GM12872 (cell line): ENCODE measurements around the gene UBN1.

Experiments
- TF ChIP-seq, protein P1 (sequence below): IDR thresholded peaks from 3 replicates; pipeline ENCODE4 v1.5.1; 2011; ENCODE audit warnings: low read depth, mild to moderate bottlenecking, low read length, moderate library complexity; ENCODE audit not compliant: insufficient read depth

UBN1 gene, protein sequence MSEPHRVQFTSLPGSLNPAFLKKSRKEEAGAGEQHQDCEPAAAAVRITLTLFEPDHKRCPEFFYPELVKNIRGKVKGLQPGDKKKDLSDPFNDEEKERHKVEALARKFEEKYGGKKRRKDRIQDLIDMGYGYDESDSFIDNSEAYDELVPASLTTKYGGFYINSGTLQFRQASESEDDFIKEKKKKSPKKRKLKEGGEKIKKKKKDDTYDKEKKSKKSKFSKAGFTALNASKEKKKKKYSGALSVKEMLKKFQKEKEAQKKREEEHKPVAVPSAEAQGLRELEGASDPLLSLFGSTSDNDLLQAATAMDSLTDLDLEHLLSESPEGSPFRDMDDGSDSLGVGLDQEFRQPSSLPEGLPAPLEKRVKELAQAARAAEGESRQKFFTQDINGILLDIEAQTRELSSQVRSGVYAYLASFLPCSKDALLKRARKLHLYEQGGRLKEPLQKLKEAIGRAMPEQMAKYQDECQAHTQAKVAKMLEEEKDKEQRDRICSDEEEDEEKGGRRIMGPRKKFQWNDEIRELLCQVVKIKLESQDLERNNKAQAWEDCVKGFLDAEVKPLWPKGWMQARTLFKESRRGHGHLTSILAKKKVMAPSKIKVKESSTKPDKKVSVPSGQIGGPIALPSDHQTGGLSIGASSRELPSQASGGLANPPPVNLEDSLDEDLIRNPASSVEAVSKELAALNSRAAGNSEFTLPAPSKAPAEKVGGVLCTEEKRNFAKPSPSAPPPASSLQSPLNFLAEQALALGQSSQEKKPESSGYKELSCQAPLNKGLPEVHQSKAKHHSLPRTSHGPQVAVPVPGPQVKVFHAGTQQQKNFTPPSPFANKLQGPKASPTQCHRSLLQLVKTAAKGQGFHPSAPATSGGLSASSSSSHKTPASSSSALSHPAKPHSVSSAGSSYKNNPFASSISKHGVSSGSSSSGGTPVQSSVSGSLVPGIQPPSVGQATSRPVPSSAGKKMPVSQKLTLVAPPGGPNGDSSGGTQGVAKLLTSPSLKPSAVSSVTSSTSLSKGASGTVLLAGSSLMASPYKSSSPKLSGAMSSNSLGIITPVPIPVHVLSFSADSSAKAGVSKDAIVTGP (N-terminal part only)

DNA sequence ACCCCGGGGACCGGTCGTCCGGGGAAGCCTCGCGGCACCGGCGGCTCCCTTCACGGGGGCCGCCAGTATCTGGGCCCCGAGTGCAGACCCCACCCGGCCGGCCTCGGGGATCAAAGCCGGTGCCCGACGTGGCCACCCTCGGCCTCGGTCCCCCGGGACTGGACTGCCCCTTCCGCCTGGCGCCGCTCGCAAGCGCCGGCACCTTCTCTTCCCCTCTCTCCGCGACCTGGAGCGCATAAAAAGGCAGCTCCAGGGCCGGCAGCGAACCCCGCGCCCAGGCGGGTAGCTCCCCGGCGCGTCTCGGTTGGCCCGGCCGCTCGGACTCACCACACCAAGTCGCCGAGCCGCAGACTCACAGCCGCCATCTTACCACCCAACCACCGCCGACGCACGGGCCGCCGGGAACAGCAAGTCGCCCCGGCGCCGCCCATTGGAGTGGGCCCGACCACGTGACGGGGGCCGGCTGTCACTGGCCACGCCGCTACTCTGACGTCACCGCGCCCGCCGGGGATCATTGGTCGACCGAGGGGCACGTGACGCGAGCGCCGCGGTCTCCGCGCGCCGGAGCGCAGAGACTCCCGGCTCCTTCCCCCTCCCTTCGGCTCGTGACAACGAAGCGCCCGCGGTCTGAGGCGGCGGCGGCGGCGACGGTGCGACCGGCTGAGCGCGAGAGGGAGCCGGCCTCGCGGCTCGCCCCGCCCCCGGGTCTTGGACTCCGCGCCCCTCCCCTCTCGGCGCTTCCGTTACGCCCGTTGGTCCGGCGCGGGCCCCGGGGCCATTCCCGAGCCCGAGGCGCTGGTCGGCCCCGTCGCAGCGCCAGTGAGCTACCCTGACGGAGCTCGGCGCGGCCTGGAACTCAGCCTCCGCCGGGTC is at the start of gene UBN1, which contains the start of gene GLYR1:
TSS of gene UBN1 (plus strand) at position 581 of the 873 bp plus-strand sequence. CDS start 5,437 bp downstream, outside the sequence.
TSS of gene GLYR1 (minus strand) at position 388 of the 873 bp plus-strand sequence. CDS start at position 365, 23 bp downstream.
- TF ChIP-seq, protein P1, sequence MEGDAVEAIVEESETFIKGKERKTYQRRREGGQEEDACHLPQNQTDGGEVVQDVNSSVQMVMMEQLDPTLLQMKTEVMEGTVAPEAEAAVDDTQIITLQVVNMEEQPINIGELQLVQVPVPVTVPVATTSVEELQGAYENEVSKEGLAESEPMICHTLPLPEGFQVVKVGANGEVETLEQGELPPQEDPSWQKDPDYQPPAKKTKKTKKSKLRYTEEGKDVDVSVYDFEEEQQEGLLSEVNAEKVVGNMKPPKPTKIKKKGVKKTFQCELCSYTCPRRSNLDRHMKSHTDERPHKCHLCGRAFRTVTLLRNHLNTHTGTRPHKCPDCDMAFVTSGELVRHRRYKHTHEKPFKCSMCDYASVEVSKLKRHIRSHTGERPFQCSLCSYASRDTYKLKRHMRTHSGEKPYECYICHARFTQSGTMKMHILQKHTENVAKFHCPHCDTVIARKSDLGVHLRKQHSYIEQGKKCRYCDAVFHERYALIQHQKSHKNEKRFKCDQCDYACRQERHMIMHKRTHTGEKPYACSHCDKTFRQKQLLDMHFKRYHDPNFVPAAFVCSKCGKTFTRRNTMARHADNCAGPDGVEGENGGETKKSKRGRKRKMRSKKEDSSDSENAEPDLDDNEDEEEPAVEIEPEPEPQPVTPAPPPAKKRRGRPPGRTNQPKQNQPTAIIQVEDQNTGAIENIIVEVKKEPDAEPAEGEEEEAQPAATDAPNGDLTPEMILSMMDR = no peak

DNA sequence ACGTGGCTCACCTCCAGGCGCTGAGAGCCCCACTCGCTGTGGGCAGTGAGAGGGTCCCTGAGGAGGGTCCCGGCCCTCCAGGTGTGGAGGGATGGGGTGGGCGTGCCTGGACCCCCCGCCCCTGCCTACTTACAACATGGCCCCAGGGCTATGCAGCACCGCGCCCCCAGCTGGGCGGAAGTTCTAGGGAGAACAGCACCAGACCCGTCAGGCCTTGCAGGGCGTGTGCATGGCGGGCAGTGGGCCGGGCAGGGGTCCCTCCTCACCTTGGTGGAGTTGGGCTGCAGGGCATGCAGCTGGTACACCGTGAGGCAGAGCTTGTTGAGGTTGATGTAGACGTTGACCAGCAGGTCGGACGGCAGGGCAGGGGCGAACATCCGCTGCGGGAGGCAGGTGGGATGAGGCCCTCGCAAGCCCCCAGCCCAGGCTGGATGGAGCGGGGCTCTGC is 49.5 kb upstream of the UBN1 start:
- TF ChIP-seq, protein P1 = no peak

DNA sequence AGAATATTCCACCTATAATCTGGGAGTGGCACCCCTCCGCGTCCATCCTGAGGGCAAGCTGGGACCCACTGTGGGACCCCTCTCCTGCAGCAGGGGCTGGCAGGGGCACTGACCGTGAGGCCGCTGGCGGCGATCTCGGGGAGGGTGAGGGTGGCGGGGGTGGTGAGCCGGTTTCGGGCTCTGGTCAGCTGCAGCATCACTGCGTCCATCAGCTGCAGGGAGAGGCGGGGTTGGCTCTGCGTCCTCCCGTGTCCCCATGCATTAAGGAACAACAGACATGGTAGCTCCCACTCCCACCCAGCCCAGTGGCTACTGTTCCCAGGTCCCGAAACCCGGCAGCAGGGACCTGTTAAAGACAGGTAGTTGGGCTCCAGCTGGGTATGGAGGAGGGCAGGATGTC is 48.8 kb upstream of the UBN1 start:
- TF ChIP-seq, protein P1 = no peak

DNA sequence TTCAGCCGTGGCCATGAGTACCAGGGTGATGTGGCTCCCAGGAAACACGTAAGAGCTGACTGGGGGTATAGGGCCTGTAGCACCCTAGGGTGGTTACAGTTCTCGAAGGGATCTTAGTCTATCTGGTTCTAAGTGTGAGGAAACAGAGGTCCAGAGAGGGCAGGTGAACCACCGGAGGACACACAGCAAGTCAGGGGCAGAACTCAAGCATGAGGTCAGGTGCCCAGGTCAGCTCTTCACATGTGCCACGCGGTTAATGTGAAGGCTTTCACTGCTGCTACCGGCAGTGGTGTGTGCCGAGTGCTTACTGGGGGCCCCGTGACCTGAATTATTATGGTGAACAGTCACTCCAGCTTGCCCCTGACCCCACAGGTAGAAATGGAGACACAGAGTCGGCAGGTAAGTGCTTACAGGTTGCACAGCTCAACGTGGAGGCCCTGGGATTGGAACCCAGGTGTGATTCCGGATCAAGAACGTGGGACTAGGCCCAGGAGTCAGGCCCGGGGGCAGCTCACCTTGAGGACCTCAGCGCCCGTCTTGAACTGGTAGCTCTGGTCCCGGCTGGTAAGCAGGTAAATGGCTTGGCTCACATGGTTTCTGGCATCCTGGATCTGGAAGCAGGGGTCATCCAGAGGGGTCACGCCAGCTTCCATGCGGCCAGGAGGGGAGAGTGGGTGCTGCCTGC is 48.0 kb upstream of the UBN1 start:
- TF ChIP-seq, protein P1 = no peak

DNA sequence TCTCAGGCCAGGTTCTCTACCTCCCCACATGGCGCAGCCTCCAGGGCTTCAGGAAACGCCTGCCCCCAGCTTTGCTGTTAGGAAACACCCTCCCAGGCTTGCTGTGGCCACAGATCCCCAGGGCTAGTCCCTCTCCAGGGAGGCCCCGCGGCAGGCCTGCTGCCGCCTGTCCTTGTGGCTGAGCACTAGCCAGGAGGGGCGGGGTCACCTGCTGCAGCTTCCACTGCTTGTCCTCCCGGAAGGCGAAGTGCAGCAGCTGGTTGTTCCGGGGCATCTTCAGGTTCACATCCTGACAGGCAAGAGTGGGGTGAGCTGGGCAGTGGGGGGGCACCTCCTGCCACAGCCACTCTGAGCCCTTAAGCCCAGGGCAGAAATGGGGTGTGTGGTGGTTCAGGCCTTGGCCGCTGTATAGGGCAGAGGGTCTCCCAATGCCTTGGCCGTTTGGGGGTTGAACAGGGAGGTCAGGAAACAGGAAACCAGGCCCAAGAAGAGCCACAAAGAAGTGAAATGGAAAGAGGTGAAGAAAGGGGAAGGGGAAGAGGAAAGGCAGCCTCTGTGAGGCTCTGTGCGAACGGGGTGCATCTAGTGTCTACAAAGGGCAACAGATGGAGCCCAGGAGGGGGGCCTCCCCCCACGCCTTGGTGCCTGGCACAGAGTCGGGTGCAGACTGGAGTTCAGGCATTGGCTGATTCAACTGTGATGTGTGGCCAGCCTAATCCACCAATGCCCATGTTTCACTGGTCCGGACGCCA is 46.8 kb upstream of the UBN1 start:
- TF ChIP-seq, protein P1 = no peak
